Fibroblast of upper back skin (primary cell): ENCODE measurements around the gene USP32.
A peak's percentile ranks its signal among the peaks of the same experiment; 100 is the strongest.
"Not testable (repeated sequence)": the region's sequence is repeated elsewhere in the genome, so short reads cannot be mapped to it uniquely, and the experiment has no call there.

ENCODE experiments used
- DNase-seq: peaks from one replicate; pipeline ENCODE4 v3.0.0-alpha.2; 2013

USP32 gene

GRCh38 chr17:60328679-60329078 is 63.3 kb downstream of the USP32 start:
- no peak for DNase-seq

GRCh38 chr17:60327901-60328273 is 64.0 kb downstream of the USP32 start:
- no peak for DNase-seq

- no peak for DNase-seq
Observed at GRCh38 chr17:60327134-60327900, 64.6 kb downstream of the USP32 start.

GRCh38 chr17:60326702-60327101 is 65.2 kb downstream of the USP32 start:
- DNase-seq = no peak

GRCh38 chr17:60325730-60326524 is 66.0 kb downstream of the USP32 start:
- DNase-seq = no peak

GRCh38 chr17:60323754-60324153 is 68.2 kb downstream of the USP32 start:
- DNase-seq = no peak

GRCh38 chr17:60322056-60322387 is 69.9 kb downstream of the USP32 start:
- DNase-seq = no peak

- DNase-seq = no peak
Observed at GRCh38 chr17:60321336-60322055, 70.4 kb downstream of the USP32 start.

- DNase-seq = no peak
Observed at GRCh38 chr17:60318830-60319229, 73.1 kb downstream of the USP32 start.

GRCh38 chr17:60318326-60318725 is 73.6 kb downstream of the USP32 start:
- DNase-seq = no peak

GRCh38 chr17:60315650-60316049 is 76.3 kb downstream of the USP32 start:
- no peak for DNase-seq

- not testable (repeated sequence) for DNase-seq
Observed at GRCh38 chr17:60314900-60315299, 77.0 kb downstream of the USP32 start.

- DNase-seq = no peak
Observed at GRCh38 chr17:60314423-60314822, 77.5 kb downstream of the USP32 start.

- peak; percentile 81 for DNase-seq
Observed at GRCh38 chr17:60311936-60312335, 80.0 kb downstream of the USP32 start.

GRCh38 chr17:60311186-60311585 is 80.7 kb downstream of the USP32 start:
- DNase-seq = peak; percentile 9

GRCh38 chr17:60305141-60305540 is 86.8 kb downstream of the USP32 start:
- DNase-seq = no peak

GRCh38 chr17:60304502-60304901 is 87.4 kb downstream of the USP32 start:
- DNase-seq = no peak

GRCh38 chr17:60303406-60304099 is 88.4 kb downstream of the USP32 start:
- DNase-seq = peak; percentile 3

- no peak for DNase-seq
Observed at GRCh38 chr17:60301649-60302048, 90.3 kb downstream of the USP32 start.

- DNase-seq = no peak
Observed at GRCh38 chr17:60300949-60301348, 91.0 kb downstream of the USP32 start.

- no peak for DNase-seq
Observed at GRCh38 chr17:60300011-60300410, 91.9 kb downstream of the USP32 start.

GRCh38 chr17:60297760-60298401 is 94.1 kb downstream of the USP32 start:
- DNase-seq = no peak

- no peak for DNase-seq
Observed at GRCh38 chr17:60296177-60296576, 95.8 kb downstream of the USP32 start.
